ENCODE measurements around the gene MB21D2.
A peak's percentile ranks its signal among the peaks of the same experiment; 100 is the strongest.
"Not testable (repeated sequence)": the region's sequence is repeated elsewhere in the genome, so short reads cannot be mapped to it uniquely, and the experiment has no call there.

Gene MB21D2, protein sequence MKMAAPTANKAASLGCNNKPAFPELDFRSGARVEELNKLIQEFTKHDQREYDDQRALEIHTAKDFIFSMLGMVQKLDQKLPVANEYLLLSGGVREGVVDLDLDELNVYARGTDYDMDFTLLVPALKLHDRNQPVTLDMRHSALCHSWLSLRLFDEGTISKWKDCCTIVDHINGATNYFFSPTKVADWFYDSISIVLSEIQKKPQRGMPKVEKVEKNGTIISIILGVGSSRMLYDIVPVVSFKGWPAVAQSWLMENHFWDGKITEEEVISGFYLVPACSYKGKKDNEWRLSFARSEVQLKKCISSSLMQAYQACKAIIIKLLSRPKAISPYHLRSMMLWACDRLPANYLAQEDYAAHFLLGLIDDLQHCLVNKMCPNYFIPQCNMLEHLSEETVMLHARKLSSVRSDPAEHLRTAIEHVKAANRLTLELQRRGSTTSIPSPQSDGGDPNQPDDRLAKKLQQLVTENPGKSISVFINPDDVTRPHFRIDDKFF

DNA sequence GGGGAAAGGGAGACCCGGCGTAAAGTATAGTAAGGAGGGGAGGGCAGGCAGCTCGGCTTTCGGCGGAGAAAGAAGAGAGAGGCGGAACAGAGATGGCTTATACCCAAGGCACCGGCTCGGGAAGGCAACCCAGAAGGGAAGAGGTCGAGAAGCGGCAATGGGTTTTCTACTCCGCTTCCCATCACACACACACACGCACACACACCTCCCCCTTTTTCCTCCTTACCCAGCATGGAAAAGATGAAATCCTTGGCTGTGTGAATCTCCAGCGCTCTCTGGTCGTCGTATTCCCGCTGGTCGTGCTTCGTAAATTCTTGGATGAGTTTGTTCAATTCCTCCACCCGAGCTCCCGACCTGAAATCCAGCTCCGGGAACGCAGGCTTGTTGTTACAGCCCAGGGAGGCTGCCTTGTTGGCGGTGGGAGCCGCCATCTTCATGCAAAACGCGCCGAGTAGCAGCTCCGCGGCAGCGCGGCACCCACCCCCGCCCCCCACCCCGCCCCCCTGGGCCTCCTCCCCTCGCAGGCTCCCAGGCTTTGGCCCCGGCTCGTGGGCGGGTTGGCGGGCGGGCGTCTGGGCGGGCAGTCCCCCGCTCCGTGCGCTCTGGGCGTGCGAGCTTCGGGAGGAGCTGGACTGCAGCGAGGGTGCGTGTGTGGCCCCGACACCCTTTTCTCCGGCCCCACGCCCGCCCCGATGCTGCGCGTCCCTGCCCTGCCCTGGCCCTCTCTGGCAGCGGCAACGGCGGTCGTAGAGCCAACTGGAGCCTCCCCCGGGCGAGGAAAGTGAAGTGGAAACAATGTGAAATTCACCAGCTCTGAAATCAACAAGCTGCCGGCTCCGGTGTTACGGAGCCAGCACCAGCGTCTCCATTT, at the start of gene MB21D2:
Gene MB21D2 (minus strand): TSS at position 453 of the 871 bp plus-strand sequence. CDS start 16 bp downstream, at position 437.
- peak; percentile 83 for DNase-seq

DNA sequence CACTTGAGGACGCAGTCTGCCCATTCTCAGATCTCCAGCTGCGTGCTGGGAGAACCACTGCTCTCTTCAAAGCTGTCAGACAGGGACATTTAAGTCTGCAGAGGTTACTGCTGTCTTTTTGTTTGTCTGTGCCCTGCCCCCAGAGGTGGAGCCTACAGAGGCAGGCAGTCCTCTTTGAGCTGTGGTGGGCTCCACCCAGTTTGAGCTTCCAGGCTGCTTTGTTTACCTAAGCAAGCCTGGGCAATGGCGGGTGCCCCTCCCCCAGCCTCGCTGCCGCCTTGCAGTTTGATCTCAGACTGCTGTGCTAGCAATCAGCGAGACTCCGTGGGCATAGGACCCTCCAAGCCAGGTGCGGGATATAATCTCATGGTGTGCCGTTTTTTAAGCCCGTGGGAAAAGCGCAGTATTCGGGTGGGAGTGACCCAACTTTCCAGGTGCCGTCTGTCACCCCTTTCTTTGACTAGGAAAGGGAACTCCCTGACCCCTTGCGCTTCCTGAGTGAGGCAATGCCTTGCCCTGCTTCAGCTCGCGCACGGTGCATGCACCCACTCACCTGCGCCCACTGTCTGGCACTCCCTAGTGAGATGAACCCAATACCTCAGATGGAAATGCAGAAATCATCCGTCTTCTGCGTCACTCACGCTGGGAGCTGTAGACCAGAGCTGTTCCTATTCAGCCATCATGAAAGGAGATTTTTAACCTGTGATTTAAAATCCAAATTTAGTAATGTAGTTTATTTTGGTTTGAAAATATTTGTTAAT, 47.5 kb upstream of the MB21D2 start:
- not testable (repeated sequence) for DNase-seq

DNA sequence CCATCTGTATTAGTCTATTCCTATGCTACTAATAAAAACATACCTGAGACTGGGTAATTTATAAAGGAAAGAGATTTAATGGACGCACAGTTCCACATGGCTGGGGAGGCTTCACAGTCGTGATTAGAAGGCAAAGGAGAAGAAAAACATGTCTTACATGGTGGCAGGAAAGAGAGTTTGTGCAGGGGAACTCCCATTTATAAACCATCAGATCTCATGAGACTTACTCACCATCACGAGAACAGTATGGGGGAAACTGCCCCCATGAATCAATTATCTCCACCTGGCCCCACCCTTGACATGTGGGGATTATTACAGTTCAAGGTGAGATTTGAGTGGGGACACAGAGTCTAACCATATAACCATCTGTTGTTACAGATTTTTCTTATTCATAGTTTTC, 42.1 kb upstream of the MB21D2 start:
- DNase-seq = no peak

DNA sequence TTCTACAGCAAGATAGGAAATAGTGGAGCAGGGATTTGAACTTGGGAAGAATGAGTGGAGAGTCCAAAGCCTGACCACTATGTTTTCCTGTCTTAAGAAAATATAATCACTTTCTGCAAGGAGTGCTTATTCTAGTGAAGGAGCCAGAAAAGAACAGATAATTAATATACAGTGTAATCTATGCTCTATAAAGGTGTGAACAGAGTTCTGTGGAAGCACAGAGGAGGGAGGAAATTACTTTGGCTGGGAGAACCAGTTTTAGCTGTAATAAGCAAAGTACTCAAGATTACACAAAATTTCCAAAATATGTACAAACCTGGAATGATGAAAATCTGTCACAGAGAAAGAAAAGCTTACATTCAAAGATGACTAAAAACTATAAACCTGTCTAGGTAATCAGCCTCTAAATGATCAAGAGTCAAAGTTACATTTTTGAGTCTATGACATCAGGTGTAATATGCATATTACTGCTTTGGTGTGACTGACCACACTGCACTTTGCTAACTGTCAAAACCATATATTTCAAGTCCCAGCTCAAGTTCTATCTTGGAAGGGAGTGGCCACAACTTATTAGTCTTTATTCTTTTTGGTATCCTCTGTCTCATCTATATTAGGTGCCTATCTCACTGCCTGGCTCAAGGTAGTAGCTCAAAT, 40.7 kb upstream of the MB21D2 start:
- DNase-seq = no peak

DNA sequence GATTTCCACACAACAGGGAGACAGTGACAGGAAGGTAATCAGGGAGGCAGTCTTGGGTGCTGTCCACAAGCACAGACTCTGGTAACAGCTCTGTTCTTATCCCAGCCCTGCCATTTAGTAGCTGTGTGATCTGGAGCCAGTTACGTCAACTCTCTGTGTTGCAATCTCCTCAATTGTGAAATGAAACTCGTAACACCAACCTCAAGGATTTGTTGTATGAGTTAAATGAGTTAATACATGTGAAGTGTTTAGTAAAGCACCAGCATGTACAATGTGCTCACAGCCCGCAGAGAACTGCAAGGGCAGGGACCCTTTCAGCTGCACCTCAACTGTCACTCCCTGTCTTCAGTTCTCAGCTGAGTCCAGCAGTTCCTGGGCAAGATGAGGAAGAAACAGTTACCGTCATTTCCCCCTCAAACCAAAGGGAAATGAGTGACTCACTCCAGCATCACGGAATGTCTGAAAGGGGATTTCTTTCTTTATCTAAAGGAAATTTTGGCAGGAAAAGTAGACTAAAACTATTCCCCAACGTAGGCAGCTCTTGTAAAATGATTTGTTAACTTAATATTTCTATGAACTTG, 39.9 kb upstream of the MB21D2 start:
- DNase-seq = peak; percentile 93

DNA sequence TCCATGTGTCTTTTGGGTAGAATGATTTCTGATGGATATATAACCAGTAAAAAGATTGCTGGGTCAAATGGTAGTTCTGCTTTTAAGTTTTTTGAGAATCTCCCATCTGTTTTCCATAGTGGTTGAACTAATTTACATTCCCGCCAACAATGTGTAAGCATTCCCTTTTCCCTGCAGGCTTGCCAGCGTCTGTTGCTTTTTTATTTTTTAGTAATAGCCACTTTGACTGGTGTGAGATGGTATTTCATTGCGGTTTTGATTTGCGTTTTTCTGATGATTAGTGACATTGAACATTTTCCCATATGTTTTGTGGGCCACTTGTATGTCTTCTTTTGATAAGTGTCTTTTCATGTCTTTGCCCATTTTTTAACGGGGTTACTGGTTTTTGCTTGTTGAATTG, 36.3 kb upstream of the MB21D2 start:
- no peak for DNase-seq

DNA sequence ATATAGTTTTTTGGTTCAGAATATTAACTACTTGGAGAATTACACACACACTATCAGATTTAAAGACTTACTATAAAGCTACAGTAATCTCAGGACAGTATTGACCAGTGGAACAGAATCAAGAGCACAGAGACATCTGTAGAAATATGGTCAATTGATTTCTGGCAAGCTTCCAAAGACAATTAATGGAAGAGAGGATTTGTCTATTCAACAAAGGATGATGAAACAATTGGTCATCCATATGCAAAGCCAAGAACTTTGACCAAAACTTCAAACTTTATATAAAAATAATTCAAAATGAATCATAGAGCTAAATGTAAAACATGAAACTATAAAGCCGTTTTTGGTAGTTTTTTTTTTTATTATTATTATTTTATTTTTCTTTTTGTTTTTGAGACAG, 29.8 kb upstream of the MB21D2 start:
- peak; percentile 23 for DNase-seq

DNA sequence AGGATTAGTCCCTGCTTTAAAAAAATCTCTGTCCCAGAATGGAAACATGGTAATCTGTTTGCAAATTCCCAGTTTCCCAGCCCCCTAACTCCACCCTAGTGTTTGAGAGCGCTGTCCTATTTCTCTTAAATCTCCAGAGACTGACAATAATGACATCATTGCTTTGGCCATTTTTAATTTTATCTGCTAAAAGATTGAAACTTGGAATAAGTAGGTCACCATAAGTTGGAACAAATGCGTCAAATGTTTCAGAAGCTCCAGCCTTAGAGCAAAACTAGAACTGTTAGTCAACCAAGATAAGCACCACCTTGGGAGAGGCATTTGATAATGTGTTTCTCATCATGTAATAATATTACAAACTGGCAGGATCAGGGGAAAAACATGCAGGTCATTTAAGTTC, 25.7 kb upstream of the MB21D2 start:
- no peak for DNase-seq

DNA sequence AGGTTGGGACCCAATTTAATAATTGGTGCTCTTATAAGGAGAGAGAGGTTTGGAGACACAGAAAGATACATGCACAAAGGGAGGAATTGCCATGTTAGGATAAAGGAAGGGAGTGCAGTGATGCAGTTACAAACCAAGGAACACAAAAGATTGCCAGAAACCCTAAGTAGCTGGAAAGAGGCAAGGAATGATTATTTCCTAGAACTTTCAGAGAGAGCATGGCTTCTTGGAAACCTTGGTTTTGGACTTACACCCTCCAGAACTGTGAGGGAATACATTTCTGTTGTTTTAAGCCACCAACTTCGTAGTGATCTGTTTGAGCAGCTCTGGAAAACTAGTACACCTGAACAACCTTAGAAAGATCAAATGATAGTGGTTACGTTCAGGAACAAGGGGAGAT, 25.0 kb upstream of the MB21D2 start:
- DNase-seq = no peak

DNA sequence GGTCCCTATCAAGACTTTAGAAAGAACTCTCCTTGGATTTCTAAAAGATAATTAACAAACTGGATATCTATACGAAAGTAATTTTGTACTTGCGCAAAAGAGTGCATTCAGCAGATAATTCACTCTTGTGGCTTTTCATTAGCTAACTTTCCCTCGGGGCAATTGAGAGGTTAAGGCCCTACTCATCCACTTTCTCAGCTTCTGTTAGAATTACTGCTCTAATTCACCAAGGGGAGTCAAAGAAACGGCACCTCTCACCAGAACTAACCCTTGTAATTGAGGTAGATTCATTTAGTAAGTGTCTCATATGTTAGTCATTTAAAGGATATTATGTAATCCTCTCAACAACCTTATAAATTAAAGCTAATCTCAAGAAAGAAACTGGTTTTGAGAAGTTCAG, 22.5 kb upstream of the MB21D2 start:
- DNase-seq = no peak

DNA sequence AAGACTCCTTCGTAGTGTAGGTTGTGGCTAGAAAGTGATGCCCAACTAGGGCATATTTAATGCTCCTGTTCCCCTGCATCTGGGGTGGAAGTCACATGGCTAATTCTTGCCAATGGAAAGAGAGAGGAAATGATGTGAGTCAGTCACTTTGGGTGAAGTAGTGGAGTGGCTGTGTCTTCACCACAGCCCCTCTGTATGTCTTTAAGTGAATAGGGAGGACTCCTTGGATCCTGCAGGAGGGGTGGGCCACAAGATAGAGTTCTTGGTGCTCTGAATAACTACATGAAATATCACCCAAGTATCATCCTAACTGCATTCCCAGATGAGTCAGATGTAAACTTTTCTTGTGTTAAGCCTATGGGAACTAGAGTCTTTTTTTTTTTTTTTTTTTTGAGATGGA, 17.8 kb upstream of the MB21D2 start:
- DNase-seq = peak; percentile 50

DNA sequence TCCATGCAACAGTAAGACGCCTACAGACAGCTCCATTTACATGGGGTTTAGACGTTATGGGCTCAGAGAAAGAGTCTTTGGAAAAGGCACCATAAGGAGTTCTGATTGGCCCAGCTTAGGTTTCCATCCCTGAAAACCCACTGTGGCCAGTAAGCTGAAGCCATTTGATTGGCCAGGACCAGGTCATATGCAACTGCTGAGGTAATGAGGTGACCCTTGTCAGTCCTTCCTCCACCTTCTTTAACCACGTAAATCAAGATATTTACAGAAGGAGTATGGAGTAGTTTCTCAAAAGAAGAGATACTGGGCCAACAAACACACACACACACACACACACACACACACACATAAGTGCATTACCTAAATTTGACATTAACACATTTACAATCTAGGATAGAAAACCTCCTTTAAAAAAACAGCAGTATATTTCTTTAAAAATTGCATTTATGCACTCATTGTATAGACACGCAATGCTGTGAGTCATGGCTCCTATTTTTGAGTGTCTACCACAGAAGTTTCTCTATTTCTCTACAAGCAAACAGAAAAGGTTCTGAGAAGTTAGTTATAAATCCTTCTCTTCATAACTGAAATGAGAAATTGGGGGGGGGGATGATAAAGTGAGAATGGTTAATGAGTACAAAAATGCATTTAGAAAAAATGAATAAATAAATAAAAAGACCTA, 16.3 kb upstream of the MB21D2 start:
- DNase-seq = peak; percentile 54

DNA sequence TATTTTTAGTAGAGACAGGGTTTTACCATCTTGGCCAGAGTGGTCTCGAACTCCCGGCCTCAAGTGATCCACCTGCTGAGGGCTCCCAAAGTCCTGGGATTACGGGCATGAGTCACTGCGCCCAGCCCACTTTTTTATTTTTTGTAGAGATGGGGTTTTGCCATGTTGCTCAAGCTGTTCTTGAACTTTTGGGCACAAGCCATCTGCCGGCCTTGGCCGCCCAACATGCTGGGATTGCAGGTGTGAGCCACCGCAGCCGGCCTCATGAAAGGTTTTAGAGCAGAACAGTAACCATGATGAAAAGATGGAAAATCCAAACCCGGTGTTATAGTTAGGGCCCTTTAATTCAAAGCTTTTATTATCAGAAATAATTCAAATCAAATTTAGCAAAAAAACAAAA, 15.6 kb upstream of the MB21D2 start:
- no peak for DNase-seq

DNA sequence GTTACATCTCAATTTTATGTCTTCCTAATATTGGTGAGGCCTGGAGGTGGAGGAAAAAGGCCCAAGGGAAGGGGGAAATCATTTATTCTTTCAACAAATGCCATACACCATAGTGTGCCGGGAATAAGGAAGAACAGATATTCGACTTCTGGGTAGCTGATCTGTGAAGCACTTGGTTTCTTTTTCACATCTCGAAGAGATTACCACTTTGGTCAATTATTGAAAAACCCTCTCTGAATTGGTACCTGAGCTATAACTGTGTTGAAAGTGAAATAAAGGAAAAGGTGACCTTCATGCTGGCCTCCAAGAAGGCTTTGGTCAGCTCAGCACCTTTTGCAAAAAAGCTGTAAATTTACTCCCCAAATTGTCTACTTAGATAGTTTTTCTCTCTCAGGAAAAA, 14.2 kb upstream of the MB21D2 start:
- DNase-seq = no peak

DNA sequence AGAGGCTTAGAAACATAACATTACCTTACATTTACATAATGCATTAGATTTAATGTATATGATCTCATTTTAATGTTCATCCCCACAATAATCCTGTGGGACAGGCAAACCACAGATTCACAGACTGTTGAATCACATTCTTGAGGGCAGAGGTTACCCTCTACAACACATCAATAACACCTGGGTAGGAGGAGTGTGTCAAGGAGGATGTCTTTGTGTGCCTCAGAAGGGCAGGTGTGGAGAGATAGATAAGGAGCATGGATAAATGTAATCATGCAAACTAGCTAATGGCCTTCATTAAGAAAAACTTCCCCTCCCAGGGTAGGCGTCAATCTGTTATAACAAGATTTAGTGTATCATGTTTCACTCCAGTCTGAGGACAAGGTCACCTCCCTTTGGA, 12.9 kb upstream of the MB21D2 start:
- DNase-seq = no peak

DNA sequence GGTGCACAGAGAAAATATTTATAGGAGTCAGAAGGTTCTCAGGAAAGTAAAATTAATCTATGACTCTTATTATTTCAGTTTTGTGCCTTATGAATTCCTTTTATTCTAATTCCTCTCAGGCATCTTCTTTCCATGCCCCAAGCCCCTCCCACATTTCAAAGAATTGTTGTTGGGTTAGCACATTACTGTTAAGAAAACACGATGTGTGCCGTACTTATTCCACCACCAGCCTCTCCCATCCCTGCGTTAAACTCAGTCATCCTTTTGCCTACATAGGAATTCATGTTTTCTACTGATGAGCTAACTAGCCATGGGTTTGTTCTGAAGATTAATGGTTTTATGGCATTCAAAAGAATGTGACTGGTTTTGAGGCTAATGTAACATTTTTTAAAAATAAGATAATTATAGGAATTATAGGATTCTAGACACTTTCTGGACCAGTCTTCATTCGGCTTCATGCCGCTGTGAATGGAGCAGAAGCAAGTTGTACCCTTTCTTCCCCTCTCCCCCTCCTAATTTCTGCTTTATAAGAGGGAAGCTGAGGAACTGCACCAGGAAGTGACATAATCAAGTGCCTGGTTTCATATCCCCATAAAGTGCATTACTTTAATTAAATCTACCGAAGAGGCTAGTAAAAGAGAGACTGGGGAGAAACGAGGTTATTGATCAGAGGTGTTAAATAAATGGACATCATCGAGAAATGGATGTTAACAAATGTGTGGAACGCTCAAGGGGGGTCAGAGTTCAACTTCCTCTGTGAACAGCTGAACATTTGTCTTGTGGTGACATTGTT, 12.3 kb upstream of the MB21D2 start:
- DNase-seq = peak; percentile 2

DNA sequence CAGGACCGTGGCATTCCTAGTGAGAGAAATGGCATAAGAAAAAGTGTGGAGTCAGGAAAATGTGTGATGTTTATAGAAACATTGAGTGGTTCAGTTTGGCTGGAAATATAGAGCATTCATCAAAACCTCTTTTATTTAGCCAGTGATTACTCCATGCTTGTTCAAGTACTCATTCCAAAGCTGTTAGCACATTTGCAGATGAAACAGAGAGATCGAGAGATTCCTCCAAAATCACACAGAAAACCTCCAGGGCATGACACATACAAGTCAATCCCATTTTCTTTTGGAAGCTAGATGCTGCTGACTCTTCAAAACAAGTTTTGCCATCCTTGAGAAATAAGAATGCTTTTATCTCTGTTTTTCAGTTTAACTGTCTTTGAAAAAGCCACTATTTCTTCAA, 11.5 kb upstream of the MB21D2 start:
- peak; percentile 45 for DNase-seq

DNA sequence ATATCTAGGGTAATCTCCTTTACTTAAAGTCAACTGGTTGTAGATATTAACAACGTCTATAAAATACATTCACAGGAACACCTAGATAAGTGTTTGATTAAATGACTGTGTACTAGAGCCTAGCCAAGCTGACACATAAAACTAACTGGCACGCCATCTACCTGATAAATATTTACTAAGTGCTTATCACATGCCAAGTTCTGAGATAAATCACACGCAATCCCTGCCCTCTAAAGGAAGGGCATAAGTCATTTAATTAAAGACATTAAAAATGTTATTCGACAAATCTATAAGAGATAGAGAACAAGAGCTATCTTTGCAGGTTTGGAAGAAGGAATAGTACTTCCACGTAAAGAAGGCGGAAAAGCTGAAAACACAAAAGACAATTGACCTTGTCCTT, 11.1 kb upstream of the MB21D2 start:
- DNase-seq = no peak

DNA sequence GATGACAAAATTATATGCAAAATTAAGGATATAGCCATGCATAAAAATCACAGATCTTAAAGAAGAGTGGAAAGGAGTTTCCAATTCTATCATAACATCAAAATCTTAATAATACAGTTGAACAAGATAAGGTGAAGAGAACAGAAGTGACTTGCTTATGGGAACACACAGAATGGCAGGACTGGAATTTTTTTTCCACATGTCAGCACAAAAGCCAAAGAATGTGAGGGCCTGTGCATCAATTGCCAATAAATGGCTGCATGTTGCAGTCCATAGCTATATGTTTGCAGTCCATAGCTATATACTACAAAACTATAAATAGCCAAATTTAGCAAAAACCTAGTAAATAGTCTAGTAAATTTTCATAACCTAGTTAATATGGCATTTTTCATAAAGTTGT, 10.4 kb upstream of the MB21D2 start:
- DNase-seq = no peak

DNA sequence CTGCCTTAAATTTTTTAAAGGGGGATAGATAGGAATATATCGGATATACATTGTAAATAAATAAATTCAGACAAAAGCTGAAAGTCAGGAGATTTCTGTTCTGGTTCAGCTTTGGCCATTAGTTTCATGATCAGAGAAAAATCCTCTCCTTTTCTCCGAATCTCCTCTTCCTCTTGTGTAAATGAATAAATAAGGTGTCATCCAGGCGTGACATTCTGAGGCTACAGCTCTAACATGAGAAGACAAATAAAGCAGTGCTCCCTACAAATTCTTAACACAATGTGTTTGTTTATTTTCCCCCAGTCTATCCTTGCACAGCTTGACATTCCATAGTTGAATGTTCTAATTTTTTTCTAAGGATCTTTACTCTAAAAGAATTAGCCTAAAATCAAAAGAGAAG, 9.4 kb upstream of the MB21D2 start:
- DNase-seq = no peak

DNA sequence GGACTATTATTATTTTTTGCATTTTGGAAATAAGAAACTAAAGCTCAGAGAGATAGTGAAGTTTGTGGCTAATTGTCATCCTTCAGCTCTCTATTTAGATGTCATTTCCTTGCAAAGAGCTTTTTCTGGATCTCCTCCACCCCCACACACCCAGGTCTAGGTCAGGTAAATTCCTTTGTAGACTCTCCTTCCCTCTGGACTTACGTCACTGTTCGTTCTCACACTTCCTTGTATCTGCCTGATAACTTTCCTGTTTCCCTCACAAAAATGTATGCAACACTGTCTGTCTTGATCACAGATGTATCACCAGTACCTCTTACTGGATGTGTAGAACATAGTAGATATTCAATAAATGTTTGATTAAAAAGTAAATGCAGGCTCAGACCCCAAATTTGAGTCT, 6.1 kb upstream of the MB21D2 start:
- DNase-seq = no peak
